Measurements from ENCODE around the gene ULK4.
"Not testable (repeated sequence)": the region's sequence is repeated elsewhere in the genome, so short reads cannot be mapped to it uniquely, and the experiment has no call there.

Gene ULK4

DNA sequence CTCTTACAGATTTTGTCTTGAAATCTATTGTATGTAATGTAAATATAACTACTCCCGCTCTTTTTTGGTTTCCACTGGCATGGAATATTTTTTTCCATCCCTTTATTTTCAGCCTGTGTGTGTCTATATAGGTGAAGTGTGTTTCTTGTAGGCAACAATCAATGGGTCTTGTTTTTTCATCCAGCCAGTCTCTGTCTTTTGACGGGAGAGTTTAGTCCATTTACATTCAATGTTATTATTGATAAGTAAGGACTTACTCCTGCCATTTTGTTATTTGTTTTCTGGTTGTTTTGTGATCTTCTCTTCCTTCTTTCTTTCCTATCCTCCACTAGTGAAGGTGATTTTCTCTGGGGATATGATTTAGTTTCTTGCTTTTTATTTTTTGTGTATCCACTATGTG, 101.4 kb downstream of the ULK4 start:
- DNase-seq, result not testable (repeated sequence)

DNA sequence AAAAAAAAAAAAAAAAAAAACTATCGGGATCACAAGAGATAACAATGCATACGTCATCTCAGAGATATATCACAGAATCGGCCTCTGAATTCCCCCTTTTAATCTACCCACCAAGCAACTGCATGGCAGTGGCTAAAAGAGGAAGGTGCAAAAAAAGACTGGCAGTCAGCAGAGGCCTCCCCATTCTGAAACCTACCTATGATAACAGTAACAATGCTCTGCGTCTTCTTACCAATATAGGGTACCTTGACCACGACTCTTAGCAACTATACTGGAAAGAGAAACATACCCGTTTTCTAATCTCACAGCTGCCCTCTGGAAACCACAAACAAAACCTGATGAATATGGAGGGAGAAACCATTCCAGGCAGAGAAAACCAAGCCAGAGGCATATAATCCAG, 106.9 kb downstream of the ULK4 start:
- no peak for DNase-seq

DNA sequence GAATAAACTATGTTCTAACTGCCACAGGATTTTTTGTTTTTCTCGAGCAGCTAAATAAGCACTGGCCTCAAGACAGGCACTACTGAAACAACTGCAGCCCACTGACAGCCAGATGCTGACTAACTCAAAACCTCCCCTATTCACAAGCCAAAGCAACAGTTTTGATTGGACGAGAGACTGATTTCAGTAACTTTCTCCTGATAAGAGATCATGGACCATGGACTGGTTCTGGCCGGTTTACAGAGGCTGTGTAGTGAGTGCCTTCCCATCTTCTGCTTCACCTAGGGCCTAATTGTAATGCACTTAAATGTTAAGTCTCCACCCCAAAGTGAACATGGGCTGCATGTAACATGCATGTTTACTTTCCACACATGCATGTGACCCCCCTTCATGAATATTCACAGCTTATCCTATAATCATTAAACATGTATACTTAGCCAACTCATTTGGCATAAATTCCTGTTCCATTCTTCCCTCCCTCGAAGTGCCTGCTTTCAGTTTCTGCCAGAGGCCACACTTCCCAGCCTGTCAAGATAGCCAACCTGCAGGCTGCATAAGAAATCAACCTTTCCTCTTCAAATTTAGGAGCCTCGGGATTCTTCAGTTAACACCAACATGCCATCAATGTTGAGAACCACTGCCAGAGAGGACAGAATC, 108.2 kb downstream of the ULK4 start:
- no peak for DNase-seq

DNA sequence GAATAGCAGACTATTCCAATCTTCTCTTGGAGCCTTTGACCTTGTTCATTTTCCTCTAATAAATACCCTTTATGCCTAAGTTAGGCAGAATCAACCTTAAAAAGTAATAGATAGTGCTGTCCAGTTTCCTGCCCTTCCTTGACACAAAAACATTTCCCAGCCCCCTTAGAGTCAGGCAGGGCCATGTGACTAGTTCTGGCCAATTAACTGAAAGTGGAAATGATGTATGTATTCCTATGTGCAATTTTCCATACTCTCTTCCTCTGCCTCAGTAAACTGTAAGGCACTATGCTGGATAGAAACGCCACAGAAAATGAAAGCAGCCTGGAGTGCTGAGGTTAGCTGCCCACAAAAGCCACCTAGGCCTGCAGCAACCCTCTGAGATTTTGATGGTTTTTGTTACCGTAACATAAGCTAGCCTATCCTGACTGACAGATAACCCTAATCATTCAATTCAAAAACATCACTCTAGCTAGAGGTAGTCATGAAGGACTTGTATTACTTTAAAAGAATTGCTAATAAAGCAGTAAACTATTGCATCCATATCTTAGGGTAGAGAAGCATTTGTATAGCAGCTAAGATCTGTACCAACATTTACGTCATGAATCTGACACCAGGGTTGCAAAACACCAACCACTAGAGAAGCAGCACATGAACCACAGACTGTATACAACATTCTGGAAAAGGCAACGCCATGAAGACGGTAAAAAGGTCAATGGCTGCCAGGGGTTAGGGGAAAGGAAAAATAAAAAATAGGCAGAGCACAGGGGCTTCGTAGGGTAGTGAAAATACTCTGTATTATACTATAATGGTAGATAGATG, 112.9 kb downstream of the ULK4 start:
- DNase-seq, result no peak

DNA sequence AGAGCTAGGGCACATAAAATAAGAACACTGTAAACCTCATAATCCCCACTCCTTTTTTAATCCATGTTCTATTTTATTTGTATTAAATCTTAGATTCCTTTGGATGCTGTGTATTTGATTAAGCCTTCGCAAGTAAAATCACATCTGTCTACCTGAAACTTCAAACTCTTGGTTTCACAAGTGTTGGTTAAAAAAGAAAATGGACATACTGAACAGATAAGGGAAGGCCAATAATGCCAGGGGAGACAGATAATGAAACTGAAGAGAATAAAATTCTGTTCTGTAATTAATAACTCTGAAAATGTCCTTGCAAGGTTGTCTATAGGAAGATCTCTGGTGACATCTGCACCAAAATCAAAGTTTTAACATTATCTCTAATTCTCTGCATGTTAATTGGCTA, 114.2 kb downstream of the ULK4 start:
- DNase-seq, result no peak

DNA sequence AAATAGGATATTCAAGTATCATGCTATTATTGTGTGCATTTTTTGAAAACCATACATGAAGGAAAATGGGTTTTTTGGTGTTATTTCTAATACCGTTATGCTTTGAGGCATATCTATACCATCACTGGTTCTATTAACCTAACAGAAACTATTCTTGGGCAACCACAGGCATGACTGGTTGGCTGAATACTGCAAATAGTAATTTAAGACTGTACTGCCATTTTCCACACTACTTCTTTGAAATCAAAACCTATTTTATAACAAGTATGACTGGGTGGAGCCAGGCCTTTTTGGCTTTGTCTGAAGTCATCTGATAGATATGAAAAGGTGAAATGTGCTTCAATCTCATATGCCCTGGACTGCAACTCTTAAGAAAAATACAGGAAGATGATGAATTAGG, 115.1 kb downstream of the ULK4 start:
- DNase-seq, result no peak

DNA sequence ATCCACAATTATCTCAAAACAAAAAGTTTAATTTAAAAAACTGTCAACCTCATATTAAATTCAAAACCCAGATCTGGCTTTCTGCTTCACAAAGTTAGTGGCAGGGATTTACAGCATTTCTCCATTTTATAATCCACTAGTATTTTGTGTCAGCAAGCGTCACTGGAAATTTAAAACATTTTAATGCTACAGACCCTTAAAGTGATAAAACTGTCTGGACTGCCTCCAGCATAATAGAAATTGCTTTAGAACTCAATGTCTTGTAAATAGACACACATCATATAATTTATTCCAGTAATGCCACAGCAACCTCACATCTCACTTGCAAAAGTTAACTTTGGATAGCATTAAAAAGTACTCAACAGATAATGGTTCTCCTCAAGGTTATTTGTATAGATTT, 116.1 kb downstream of the ULK4 start:
- no peak for DNase-seq

DNA sequence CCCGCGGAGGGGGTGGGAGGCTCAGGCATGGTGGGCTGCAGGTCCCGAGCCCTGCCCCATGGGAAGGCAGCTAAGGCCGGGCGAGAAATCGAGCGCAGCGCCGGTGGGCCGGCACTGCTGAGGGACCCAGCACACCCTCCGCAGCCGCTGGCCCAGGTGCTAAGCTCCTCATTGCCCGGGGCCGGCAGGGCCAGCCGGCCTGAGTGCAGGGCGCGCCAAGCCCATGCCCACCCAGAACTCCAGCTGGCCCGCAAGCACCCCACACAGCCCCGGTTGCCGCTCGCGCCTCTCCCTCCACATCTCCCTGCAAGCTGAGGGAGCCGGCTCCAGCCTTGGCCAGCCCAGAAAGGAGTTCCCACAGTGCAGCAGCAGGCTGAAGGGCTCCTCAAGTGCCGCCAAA, 117.6 kb downstream of the ULK4 start:
- DNase-seq, result not testable (repeated sequence)

DNA sequence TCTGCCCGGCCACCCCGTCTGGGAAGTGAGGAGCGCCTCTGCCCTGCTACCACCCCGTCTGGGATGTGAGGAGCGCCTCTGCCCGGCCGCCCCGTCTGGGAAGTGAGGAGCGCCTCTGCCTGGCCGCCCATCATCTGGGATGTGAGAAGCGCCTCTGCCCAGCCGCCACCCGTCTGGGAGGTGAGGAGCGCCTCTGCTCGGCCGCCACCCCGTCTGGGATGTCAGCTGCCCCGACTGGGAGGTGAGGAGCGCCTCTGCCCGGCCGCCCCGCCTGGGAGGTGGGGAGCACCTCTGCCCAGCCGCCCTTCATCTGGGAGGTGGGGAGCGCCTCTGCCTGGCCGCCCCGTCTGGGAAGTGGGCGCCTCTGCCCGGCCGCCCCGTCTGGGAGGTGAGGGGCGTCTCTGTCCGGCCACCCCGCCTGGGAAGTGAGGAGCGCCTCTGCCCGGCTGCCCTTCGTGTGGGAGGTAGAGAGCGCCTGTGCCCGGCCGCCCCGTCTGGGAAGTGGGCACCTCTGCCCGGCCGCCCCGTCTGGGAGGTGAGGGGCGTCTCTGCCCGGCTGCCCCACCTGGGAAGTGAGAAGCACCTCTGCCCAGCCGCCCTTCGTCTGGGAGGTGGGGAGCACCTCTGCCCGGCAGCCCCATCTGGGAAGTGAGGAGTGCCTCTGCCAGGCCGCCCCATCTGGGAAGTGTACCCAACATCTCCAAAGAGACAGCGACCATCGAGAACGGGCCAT, 120.8 kb downstream of the ULK4 start:
- DNase-seq, result not testable (repeated sequence)

DNA sequence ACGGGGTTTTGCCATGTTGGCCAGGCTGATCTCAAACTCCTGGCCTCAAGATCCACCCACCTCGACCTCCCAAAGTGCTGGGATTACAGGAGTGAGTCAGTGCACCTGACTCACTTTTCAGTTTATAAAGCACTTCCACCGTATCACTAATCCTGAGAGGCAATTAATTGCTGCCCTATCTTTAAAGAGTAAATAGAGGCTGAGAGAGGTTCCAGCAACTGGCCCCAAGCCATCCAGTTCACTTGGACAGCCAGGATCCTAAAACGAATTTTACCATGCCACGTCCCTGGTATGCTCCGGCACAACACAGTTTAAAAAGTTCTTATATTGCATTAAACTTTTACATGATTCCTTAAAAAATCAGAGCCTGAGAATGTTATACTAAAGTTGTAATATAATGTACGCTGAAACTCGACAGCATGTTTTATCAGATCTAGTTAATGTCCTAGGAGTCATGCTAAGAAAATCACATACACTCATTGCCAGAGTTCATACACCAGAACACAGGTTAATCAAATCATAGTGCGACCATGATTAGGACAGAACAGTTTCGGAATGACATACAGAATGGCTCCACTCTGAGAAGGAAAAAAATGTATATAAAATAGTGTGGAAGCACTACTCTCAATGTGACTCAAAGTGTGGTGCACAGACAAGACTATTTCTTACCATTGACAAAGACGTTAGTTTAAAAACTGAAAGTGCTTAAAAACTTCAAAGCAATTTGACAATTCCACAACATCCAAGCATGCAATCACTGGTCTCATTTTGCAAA, 125.4 kb downstream of the ULK4 start:
- DNase-seq, result no peak

DNA sequence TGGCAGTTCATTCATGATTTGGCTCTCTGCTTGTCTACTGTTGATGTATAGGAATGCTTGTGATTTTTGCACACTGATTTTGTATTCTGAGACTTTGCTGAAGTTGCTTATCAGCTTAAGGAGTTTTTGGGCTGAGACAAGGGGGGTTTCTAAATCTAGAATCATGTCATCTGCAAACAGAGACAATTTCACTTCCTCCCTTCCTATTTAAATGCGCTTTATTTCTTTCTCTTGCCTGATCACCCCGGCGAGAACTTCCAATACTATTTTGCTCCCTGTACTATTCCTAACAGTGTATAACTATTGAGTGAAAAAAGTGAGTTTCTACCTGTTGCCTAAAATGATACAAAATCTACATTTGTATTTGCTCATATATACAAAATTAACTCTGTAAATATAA, 128.3 kb downstream of the ULK4 start:
- no peak for DNase-seq

DNA sequence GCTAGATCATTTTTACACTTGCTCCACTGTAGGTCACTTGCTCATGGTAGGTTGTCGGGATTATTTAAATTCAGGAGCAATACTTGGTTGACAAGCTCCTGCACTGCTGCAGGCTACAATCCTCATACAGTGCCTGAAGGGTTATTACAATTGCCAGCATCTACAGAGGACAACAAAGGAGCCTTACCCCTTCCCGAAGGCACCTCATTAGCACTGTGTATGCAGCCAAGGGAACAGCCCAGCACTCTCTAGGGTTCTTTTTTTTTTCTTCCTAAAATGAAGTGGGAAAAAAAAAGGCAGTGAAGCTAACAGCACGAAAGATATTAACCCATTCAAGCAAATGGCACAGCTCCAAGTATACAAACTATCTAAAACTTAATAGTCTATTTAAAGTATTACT, 142.7 kb downstream of the ULK4 start:
- DNase-seq, result no peak

DNA sequence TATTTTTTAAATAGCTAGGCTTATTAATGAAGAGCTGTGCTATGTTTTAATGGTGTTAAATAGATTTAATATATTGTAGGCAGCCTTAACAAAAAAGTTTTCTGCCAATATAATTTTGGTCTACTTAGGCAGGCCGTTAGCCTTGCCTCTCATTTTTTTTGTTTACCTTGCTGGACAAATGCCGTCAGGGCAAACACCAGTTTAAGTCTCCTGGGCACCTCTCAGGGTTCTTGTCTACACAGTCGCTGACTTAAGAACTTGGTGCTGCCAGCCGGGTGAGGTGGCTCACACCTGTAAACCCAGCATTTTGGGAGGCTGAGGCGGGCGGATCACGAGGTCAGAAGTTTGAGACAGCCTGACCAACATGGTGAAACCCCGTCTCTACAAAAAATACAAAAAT, 153.3 kb downstream of the ULK4 start:
- DNase-seq, result no peak

DNA sequence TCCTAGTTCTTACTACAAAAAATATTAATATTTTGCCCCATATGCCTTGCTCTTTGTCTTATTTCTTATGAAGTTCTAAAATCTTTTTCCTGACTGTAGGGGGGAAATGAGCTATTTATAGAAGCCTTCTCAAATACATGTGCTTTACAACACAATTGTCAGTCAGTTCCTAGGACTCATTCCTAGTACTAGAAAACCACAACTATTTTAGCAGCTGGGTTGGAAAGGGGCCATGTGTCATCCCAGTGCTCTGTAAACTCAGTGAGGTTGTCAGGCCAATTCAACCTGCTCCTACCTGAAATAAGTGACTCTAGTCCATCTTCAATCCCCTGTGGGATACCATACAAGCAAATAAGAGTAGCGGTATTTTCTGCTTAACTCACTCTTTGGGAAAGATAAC, 153.8 kb downstream of the ULK4 start:
- DNase-seq, result no peak

DNA sequence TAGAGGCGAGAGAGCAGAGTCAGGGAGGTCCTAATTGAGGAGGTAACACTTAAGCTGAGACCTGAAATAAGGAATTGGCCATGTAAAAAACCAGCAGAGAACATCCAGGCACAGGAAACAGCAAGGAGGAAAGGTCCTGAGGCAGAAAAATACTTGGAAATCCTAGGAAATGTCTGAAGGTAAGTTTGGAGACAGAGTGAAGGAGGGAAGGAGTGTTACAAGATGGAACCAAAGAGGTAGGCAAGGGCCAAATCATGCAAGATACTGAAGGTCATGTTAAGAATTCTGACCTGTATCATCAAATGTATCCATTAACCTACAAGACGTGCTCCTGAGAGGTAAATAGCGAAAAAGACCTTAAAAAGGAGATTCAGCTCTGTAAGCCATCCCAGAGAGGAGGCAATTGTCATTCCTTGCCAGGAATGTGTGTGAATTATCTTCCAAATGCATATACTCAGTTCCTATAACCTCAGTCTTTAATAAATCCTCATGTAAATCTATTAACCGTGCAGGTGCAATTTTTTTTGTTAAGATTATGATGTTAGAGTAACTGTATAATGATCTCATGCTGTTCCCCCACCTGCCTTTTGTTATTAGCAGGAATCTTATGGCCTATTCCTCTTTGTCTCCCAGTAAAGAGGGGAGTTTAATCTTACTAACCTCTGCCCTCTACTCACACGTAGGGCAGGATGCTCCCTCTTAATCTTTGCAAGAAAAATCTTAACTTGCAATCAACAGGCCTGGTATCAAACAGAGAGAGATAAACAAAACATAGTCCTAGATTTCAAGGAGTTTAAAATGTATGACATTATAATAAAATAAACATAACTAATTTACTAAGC, 166.9 kb downstream of the ULK4 start:
- no peak for DNase-seq

DNA sequence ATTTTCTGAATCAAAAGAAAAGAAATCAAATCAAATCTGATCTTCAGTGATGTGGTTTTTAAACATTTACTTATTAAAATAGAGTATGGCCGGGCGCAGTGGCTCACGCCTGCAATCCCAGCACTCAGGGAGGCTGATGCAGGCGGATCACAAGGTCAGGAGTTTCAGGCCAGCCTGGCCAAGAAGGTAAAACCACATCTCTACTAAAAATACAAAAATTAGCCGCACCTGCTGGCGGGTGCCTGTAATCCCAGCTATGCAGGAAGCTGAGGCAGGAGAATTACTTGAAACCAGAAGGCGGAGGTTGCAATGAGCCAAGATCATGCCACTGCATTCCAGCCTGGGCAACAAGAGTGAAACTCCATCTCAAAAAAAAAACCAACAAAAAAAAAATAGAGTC, 169.1 kb downstream of the ULK4 start:
- no peak for DNase-seq

DNA sequence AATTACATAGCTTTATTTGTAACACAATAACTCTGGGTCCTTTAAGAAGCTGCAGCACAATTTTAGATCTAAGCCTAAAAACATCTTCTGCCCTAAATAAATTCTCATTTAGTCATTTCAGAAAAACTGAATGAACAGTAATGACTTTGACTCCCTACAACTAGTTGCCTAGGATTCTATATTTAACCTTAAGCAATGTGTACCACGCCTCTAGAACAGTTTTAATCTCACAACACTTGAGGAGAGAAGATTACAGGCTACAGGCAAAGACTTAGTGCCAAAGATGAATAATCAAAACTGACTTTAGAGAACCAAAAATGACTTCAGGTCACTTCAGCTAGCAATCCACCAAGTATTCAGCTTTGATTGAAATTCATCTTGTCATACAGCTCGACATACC, 192.8 kb downstream of the ULK4 start:
- no peak for DNase-seq

DNA sequence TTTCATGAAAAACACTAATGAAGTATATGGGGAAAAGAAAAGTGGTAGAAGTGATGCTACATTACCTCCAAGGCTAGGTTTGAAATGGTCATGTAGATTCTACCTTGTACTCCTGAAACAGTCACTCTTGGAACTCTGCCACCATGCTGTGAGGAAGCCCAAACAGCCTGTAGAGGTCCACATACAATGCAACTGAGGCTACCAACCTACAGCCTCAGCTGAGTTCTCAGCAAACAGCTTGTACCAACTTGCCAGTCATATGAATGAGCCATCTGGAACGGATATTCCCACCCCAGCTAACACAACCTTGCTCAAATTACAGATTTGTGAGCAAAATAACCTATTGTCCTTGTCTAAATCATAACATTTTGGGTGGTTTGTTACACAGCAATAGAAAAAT, 193.5 kb downstream of the ULK4 start:
- no peak for DNase-seq

DNA sequence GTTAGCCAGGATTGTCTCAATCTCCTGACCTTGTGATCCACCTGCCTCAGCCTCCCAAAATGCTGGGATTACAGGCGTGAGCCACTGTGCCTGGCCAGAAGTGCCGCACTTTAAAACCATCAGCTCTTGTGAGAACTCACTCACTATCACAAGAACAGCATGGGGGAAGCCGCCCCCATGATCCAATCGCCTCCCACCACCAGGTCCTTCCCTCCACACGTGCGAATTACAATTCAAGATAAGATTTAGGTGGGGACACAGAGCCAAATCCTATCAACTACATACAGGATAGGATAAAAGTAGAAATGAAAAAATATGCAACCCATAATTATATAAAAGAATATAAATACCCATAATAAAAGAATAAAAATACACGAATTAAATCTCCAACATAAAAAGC, 199.0 kb downstream of the ULK4 start:
- not testable (repeated sequence) for DNase-seq

DNA sequence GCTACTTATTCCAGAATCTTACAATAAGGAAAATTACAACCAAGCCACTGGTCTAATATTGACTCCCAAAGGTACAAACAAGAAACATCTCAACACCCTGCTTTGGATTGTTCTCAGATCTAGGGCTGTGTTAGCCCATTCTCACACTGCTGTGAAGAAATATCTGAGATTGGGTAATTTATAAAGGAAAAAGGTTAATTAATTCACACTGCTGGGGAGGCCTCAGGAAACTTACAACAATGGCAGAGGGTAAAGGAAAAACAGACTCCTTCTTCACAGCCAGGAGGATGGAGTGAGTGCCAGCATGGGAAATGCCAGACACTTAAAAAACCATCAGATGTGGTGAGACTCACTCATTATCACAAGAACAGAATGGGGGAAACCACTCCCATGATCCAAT, 208.3 kb downstream of the ULK4 start:
- no peak for DNase-seq

DNA sequence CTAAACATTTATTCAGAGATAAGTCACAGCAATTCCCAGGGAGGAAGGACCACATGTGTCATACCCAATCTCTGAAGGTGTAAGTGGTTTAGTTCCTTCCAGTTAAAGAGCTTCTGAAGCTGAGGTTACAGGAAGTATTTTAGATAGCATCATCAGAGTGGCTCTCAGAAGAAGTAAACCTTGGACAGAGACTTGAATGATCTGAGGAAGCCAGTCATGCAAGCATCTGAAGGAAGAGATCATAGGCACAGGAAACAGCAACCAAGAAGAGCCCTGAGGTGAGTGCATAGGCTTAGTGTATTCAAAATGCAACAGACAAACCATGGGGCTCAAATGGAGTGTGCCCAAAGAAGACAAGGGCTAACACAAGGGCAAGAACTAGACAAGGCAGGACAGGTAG, 210.3 kb downstream of the ULK4 start:
- DNase-seq, result no peak

DNA sequence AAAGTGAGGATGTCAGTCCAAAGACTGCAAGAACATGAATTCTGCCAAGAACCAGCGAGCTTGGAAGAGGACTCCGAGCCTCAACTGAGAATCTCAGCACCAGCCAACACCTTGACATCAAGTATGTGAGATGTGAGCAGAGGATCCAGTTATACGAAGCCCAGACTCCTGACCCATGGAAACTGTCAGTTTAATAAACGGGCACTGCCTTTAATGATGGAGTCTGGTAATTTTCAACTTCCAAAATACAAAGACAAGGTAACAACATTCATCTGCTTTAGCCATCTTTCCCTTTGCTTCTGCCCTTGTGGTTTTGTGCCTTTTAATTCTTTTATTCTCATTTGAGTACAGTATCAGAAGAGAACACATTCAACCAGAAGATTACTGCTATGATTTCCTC, 211.9 kb downstream of the ULK4 start:
- DNase-seq, result no peak
